Peyer's patch (tissue), 4 donors: ENCODE data around the gene ELL.

ENCODE experiments used
- CTCF ChIP-seq, 6 experiments: fragments of 450-650 bp in 4 of 6; fragments of 200-600 bp in 2 of 6; sonication (generic) in 1 of 6; IDR thresholded peaks; one replicate each; pipeline ENCODE4 v1.5.1; 2017 to 2019; ENCODE audit warnings: antibody characterized with exemption in 6 of 6, mild to moderate bottlenecking in 3 of 6, moderate library complexity in 1 of 6
- POLR2A ChIP-seq, 2 donors: fragments of 450-650 bp; IDR thresholded peaks; one replicate each; pipeline ENCODE4 v1.5.1; 2017; ENCODE audit warnings: antibody characterized with exemption in 2 of 2, mild to moderate bottlenecking in 2 of 2, moderate library complexity in 2 of 2

GRCh38 chr19:18433015-18433691 is 88.7 kb downstream of the ELL start:
- TF ChIP-seq POLR2A (IDR thresholded peaks at IDR 0.05), result no peak
- no peak for TF ChIP-seq CTCF (IDR thresholded peaks at IDR 0.05)
